Progenitor cell of endocrine pancreas (in vitro differentiated cells): ENCODE results near the gene RPAP2. TPM values are rescaled to one million over a fixed set of nuclear protein-coding genes. Genes with fewer than 3 reads are reported as not detected.

ENCODE experiments used
- DNase-seq: peaks from one replicate; pipeline ENCODE4 v3.0.0; 2021; ENCODE audit warnings: low spot score; ENCODE audit not compliant: unreplicated experiment
- H3K27ac Mint-ChIP-seq: 2 replicates; pipeline ENCODE4 v1.8.0; 2021; ENCODE audit warnings: mild to moderate bottlenecking, moderate library complexity, mixed read lengths
- H3K27me3 Mint-ChIP-seq: 2 replicates; pipeline ENCODE4 v1.8.0; 2021; ENCODE audit warnings: mixed read lengths
- H3K36me3 Mint-ChIP-seq: 2 replicates; pipeline ENCODE4 v1.8.0; 2022; ENCODE audit warnings: mixed read lengths; ENCODE audit not compliant: insufficient read depth
- H3K4me1 Mint-ChIP-seq: 2 replicates; pipeline ENCODE4 v1.8.0; 2021; ENCODE audit warnings: low read depth, mixed read lengths
- H3K4me3 Mint-ChIP-seq: 2 replicates; pipeline ENCODE4 v1.8.0; 2021; ENCODE audit warnings: low read depth, mild to moderate bottlenecking, moderate library complexity, mixed read lengths
- H3K9me3 Mint-ChIP-seq: 2 replicates; pipeline ENCODE4 v1.8.0; 2021; ENCODE audit warnings: low read depth, mixed read lengths
- CTCF ChIP-seq: fragments of 200-600 bp; sonication (generic); IDR thresholded peaks from one replicate; pipeline ENCODE4 v1.5.0; 2021; ENCODE audit warnings: antibody characterized with exemption, mild to moderate bottlenecking; ENCODE audit not compliant: unreplicated experiment
- total RNA-seq: library from RNA; stranded (reverse); gene quantifications from 2 replicates; pipeline ENCODE4 v1.2.1, GENCODE V29; 2021

The RPAP2 gene
- total RNA-seq, 1 donor from 2014 or later, result 40.7 TPM

- Mint-ChIP-seq H3K27ac (peak overlapping the region; percentile 100), H3K9me3 (no peaks in the 10 kb centered on the region), H3K4me3 (peak overlapping the region; percentile 98), H3K36me3 (peaks cover 18% of the 10 kb centered on the region), H3K4me1 (peaks cover 15% of the 10 kb centered on the region), H3K27me3 (no peaks in the 10 kb centered on the region)
- peak; percentile 41 for TF ChIP-seq CTCF
- no peak for DNase-seq
These were observed 666 bp upstream of the RPAP2 start for GRCh38 chr1:92298213-92298572.

GRCh38 chr1:92299477-92300150, 755 bp downstream of the RPAP2 start:
- Mint-ChIP-seq H3K9me3 (no peaks in the 10 kb centered on the region), H3K36me3 (peaks cover 17% of the 10 kb centered on the region), H3K4me3 (peak overlapping the region; percentile 98), H3K27me3 (no peaks in the 10 kb centered on the region), H3K4me1 (peaks cover 15% of the 10 kb centered on the region), H3K27ac (peak overlapping the region; percentile 100)
- TF ChIP-seq CTCF, result no peak
- no peak for DNase-seq

GRCh38 chr1:92301021-92301420, 2.2 kb downstream of the RPAP2 start:
- Mint-ChIP-seq H3K27me3 (no peaks in the 10 kb centered on the region), H3K9me3 (no peaks in the 10 kb centered on the region), H3K27ac (no peak overlapping the region), H3K4me3 (no peak overlapping the region), H3K4me1 (peaks cover 15% of the 10 kb centered on the region), H3K36me3 (peaks cover 15% of the 10 kb centered on the region)
- no peak for TF ChIP-seq CTCF
- no peak for DNase-seq

GRCh38 chr1:92306020-92306419, 7.2 kb downstream of the RPAP2 start:
- no peak for DNase-seq
- Mint-ChIP-seq H3K4me3 (no peak overlapping the region), H3K27me3 (no peaks in the 10 kb centered on the region), H3K27ac (no peak overlapping the region), H3K4me1 (no peaks in the 10 kb centered on the region), H3K9me3 (no peaks in the 10 kb centered on the region), H3K36me3 (peaks cover 19% of the 10 kb centered on the region)
- no peak for TF ChIP-seq CTCF

- Mint-ChIP-seq H3K9me3 (no peaks in the 10 kb centered on the region), H3K36me3 (peaks cover 24% of the 10 kb centered on the region), H3K27ac (no peak overlapping the region), H3K4me3 (no peak overlapping the region), H3K4me1 (no peaks in the 10 kb centered on the region), H3K27me3 (no peaks in the 10 kb centered on the region)
- TF ChIP-seq CTCF, result no peak
- DNase-seq, result no peak
These were observed 9.1 kb downstream of the RPAP2 start for GRCh38 chr1:92307980-92308379.
